CD4-positive, CD25-positive, alpha-beta regulatory T cell (primary cell): Measurements from ENCODE around the gene C1D. TPM values are rescaled to one million over a fixed set of nuclear protein-coding genes. Genes with fewer than 3 reads are reported as not detected.
A peak's percentile ranks its signal among the peaks of the same experiment; 100 is the strongest.
"Not testable (repeated sequence)": the region's sequence is repeated elsewhere in the genome, so short reads cannot be mapped to it uniquely, and the experiment has no call there.

Experiments used
- ATAC-seq, 2 donors: fragments of 150-1000 bp; cut with Tn5 transposase; one replicate each; pipeline ENCODE4 v1.10.0; 2021; ENCODE audit warnings: low read depth in 2 of 2, moderate number of reproducible peaks in 2 of 2, moderate library complexity in 1 of 2
- DNase-seq, 3 donors: peaks; one replicate each; pipeline versions ENCODE4 v3.0.0 to v3.0.0-alpha.2; 2012 to 2022; ENCODE audit warnings: mixed read lengths in 1 of 3
- H3K27ac ChIP-seq: one replicate; pipeline ENCODE4 v1.7.0; 2013; ENCODE audit warnings: mild to moderate bottlenecking, low read length; ENCODE audit not compliant: insufficient read depth, poor library complexity, severe bottlenecking
- H3K27me3 ChIP-seq: one replicate; pipeline ENCODE4 v1.7.0; 2013; ENCODE audit warnings: low read length; ENCODE audit not compliant: control insufficient read depth, insufficient read depth
- H3K36me3 ChIP-seq: one replicate; pipeline ENCODE4 v1.7.0; 2013; ENCODE audit warnings: mild to moderate bottlenecking, low read length, moderate library complexity; ENCODE audit not compliant: control insufficient read depth, insufficient read depth
- H3K4me1 ChIP-seq: 2 replicates; pipeline ENCODE4 v1.7.0; 2013; ENCODE audit warnings: mild to moderate bottlenecking, low read length; ENCODE audit not compliant: insufficient read depth, control insufficient read depth, poor library complexity, severe bottlenecking
- H3K4me3 ChIP-seq: one replicate; pipeline ENCODE4 v1.7.0; 2013; ENCODE audit warnings: low read depth, mild to moderate bottlenecking, low read length, moderate library complexity
- H3K9me3 ChIP-seq, 2 experiments: 1 replicate in 1 of 2; 2 replicates in 1 of 2; pipeline ENCODE4 v1.7.0; 2013; ENCODE audit warnings: low read length in 2 of 2, mild to moderate bottlenecking in 1 of 2, moderate library complexity in 1 of 2; ENCODE audit not compliant: control insufficient read depth in 2 of 2
- H3K27ac Mint-ChIP-seq, 3 donors: one replicate each; pipeline ENCODE4 v1.8.0; 2020 to 2022; ENCODE audit warnings: mild to moderate bottlenecking in 3 of 3, mixed read lengths in 3 of 3, moderate library complexity in 2 of 3
- H3K27me3 Mint-ChIP-seq: one replicate; pipeline ENCODE4 v1.8.0; 2022; ENCODE audit warnings: mild to moderate bottlenecking, mixed read lengths
- H3K36me3 Mint-ChIP-seq: one replicate; pipeline ENCODE4 v1.8.0; 2020; ENCODE audit warnings: mixed read lengths
- H3K4me1 Mint-ChIP-seq, 4 donors: one replicate each; pipeline ENCODE4 v1.8.0; 2020 to 2022; ENCODE audit warnings: mixed read lengths in 4 of 4, mild to moderate bottlenecking in 1 of 4
- H3K4me3 Mint-ChIP-seq, 4 donors: one replicate each; pipeline ENCODE4 v1.8.0; 2020 to 2022; ENCODE audit warnings: mild to moderate bottlenecking in 4 of 4, mixed read lengths in 4 of 4, moderate library complexity in 3 of 4
- H3K9me3 Mint-ChIP-seq, 7 donors: one replicate each; pipeline ENCODE4 v1.8.0; 2020 to 2022; ENCODE audit warnings: mixed read lengths in 7 of 7, mild to moderate bottlenecking in 3 of 7, moderate library complexity in 2 of 7
- polyA plus RNA-seq, 4 donors: library from polyadenylated mRNA; unstranded; fragments of 300-500 nt; fragmentation: Illumina TruSeq; gene quantifications; one replicate each; pipeline ENCODE4 v1.2.3, GENCODE V29; 2021
- total RNA-seq: library from RNA; stranded (reverse); gene quantifications from one replicate; pipeline ENCODE4 v1.2.3, GENCODE V29; 2022

Gene C1D
- total and polyA plus RNA-seq, 5 donors from 2014 or later: 22.8 to 55.2 (median 30.2) TPM

GRCh38 chr2:68086166-68086565, 23.4 kb upstream of the C1D start:
- no peak overlapping the region for H3K4me3 ChIP-seq
- ATAC-seq (no peak), DNase-seq (no peak)
- peaks cover 7% of the 10 kb centered on the region for H3K27me3 ChIP-seq
- Mint-ChIP-seq H3K4me3 (no peak overlapping the region), H3K36me3 (peaks cover 3% of the 10 kb centered on the region), H3K4me1 (peaks cover 8 to 13% (median 11%) of the 10 kb centered on the region in 4 donors), H3K27me3 (peaks cover under 1% of the 10 kb centered on the region), H3K9me3 (no peaks in the 10 kb centered on the region), H3K27ac (no peak overlapping the region)
- no peaks in the 10 kb centered on the region for H3K9me3 ChIP-seq
- no peaks in the 10 kb centered on the region for H3K36me3 ChIP-seq
- peaks cover 7% of the 10 kb centered on the region for H3K4me1 ChIP-seq
- no peak overlapping the region for H3K27ac ChIP-seq

- no peak for DNase-seq
- Histone ChIP-seq H3K9me3 (no peaks in the 10 kb centered on the region), H3K4me3 (no peak overlapping the region), H3K27ac (no peak overlapping the region), H3K4me1 (no peaks in the 10 kb centered on the region), H3K36me3 (no peaks in the 10 kb centered on the region), H3K27me3 (peaks cover 14% of the 10 kb centered on the region)
- H3K27ac Mint-ChIP-seq: no peak overlapping the region
- peaks cover 16% of the 10 kb centered on the region for H3K27me3 Mint-ChIP-seq
- H3K36me3 Mint-ChIP-seq: peaks cover 3% of the 10 kb centered on the region
- H3K4me1 Mint-ChIP-seq: no peaks in the 10 kb centered on the region
- ATAC-seq: no peak
- H3K4me3 Mint-ChIP-seq: no peak overlapping the region
- no peaks in the 10 kb centered on the region for H3K9me3 Mint-ChIP-seq
These were observed 20.5 kb upstream of the C1D start for GRCh38 chr2:68083346-68083745.

GRCh38 chr2:68074050-68074449, 11.2 kb upstream of the C1D start:
- no peak overlapping the region for H3K27ac ChIP-seq
- Mint-ChIP-seq H3K4me1 (no peaks in the 10 kb centered on the region), H3K4me3 (no peak overlapping the region)

GRCh38 chr2:68063797-68064646, 1.2 kb upstream of the C1D start:
- not testable (repeated sequence) for ATAC-seq, H3K9me3 ChIP-seq, H3K36me3 Mint-ChIP-seq, H3K36me3 ChIP-seq, H3K27me3 ChIP-seq, H3K9me3 Mint-ChIP-seq, H3K27ac ChIP-seq, H3K27ac Mint-ChIP-seq, H3K4me3 ChIP-seq
- H3K4me1 ChIP-seq: peaks cover 26% of the 10 kb centered on the region
- Mint-ChIP-seq H3K4me1 (peaks cover 19 to 33% (median 28%) of the 10 kb centered on the region in 4 donors), H3K4me3 (peak overlapping the region in 2 of 4 donors; percentile 92 to 98), H3K27me3 (peaks cover 13% of the 10 kb centered on the region)
- DNase-seq: peak in 1 of 3 donors; percentile 2

More at GRCh38 chr2:68074050-68074449, 11.2 kb upstream of the C1D start:
- Mint-ChIP-seq H3K27ac (no peak overlapping the region), H3K27me3 (peaks cover 13% of the 10 kb centered on the region), H3K9me3 (peaks cover 0 to 1% (median 0%) of the 10 kb centered on the region in 7 donors), H3K36me3 (no peaks in the 10 kb centered on the region)
- H3K4me3 ChIP-seq: no peak overlapping the region
- no peaks in the 10 kb centered on the region for H3K9me3 ChIP-seq
- no peaks in the 10 kb centered on the region for H3K4me1 ChIP-seq
- DNase-seq (no peak), ATAC-seq (no peak)
- H3K36me3 ChIP-seq: no peaks in the 10 kb centered on the region
- H3K27me3 ChIP-seq: peaks cover 15% of the 10 kb centered on the region

GRCh38 chr2:68060652-68061051, 2.2 kb downstream of the C1D start:
- Mint-ChIP-seq H3K4me1 (peaks cover 41 to 62% (median 51%) of the 10 kb centered on the region in 4 donors), H3K27ac (no peak overlapping the region), H3K9me3 (no peaks in the 10 kb centered on the region), H3K27me3 (peaks cover 6% of the 10 kb centered on the region), H3K4me3 (peak overlapping the region in 3 of 4 donors; percentile 22 to 70 (median 63)), H3K36me3 (peaks cover 11% of the 10 kb centered on the region)
- ATAC-seq (no peak), DNase-seq (no peak)
- H3K27me3 ChIP-seq: no peaks in the 10 kb centered on the region
- H3K36me3 ChIP-seq: no peaks in the 10 kb centered on the region
- peak overlapping the region; percentile 12 for H3K4me3 ChIP-seq
- H3K27ac ChIP-seq: no peak overlapping the region
- peaks cover 28% of the 10 kb centered on the region for H3K4me1 ChIP-seq
- no peaks in the 10 kb centered on the region for H3K9me3 ChIP-seq

- no peaks in the 10 kb centered on the region for H3K9me3 ChIP-seq
- Mint-ChIP-seq H3K27ac (peak overlapping the region in 1 of 3 donors; percentile 67), H3K9me3 (no peaks in the 10 kb centered on the region), H3K4me1 (peaks cover 48 to 69% (median 58%) of the 10 kb centered on the region in 4 donors), H3K4me3 (peak overlapping the region; percentile 7 to 69 (median 63)), H3K27me3 (peaks cover 6% of the 10 kb centered on the region), H3K36me3 (peaks cover 11% of the 10 kb centered on the region)
- peaks cover 28% of the 10 kb centered on the region for H3K4me1 ChIP-seq
- H3K27me3 ChIP-seq: no peaks in the 10 kb centered on the region
- DNase-seq (no peak), ATAC-seq (no peak)
- H3K4me3 ChIP-seq: no peak overlapping the region
- H3K36me3 ChIP-seq: no peaks in the 10 kb centered on the region
- no peak overlapping the region for H3K27ac ChIP-seq
These were observed 2.8 kb downstream of the C1D start for GRCh38 chr2:68059784-68060525.

- Mint-ChIP-seq H3K4me3 (peak overlapping the region in 3 of 4 donors; percentile 4 to 69 (median 61)), H3K4me1 (peaks cover 64 to 83% (median 69%) of the 10 kb centered on the region in 4 donors), H3K9me3 (no peaks in the 10 kb centered on the region), H3K36me3 (peaks cover 11% of the 10 kb centered on the region), H3K27ac (peak overlapping the region in 1 of 3 donors; percentile 57), H3K27me3 (peaks cover 2% of the 10 kb centered on the region)
- H3K4me3 ChIP-seq: peak overlapping the region; percentile 3
- no peaks in the 10 kb centered on the region for H3K9me3 ChIP-seq
- ATAC-seq (no peak), DNase-seq (no peak)
- no peaks in the 10 kb centered on the region for H3K27me3 ChIP-seq
- no peaks in the 10 kb centered on the region for H3K36me3 ChIP-seq
- peaks cover 36% of the 10 kb centered on the region for H3K4me1 ChIP-seq
- H3K27ac ChIP-seq: no peak overlapping the region
These were observed 5.0 kb downstream of the C1D start for GRCh38 chr2:68057658-68058396.
